ENCODE measurements around the gene RAD51B. TPM values are rescaled to one million over a fixed set of nuclear protein-coding genes. Genes with fewer than 3 reads are reported as not detected.
"Not testable (repeated sequence)": the region's sequence is repeated elsewhere in the genome, so short reads cannot be mapped to it uniquely, and the experiment has no call there.

RAD51B gene
- total RNA-seq, 1 donor from 2014 or later: 17.0 TPM

- DNase-seq (ENCODE audit: low read depth): no peak
These were observed 831.5 kb downstream of the RAD51B start for GRCh38 chr14:68651075-68651474.

DNA sequence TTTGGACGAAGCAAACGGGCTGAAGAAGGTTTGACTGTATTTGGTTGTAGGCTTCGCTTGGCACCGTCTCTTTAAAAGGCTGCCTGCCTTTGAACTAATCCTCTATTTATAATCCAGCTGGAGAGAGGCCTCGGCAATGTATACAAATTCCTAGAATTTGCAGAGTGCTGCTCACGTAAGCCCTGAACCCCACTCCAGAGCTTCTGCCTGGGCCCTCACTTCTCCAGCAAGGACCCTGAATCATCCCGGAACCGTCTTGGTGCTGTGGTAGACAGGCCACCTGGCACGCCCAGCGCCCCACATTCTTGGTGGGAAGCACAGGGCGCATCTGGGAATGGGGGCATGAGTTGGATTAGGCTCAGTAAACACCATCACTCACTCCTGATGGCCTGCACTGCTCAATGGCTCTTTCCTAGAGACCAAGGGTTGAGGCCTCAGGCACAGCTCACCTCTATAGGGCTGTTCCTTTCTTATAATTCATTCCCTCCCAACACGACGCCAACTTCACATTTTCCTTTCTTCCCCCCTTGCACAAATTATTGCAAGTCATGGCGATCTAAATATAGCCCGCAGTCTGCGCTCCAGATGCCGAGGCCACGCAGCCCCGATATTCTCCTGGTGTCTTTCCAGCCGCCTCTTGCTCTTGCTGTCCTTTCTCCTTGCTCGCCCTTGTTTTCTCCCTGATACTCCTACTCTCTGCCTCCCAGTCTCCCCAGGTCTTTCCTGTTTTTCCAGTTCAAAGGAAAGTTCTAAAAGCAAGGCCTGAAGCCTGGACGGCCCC, 832.3 kb downstream of the RAD51B start:
- no peak for DNase-seq (ENCODE audit: low read depth)

DNA sequence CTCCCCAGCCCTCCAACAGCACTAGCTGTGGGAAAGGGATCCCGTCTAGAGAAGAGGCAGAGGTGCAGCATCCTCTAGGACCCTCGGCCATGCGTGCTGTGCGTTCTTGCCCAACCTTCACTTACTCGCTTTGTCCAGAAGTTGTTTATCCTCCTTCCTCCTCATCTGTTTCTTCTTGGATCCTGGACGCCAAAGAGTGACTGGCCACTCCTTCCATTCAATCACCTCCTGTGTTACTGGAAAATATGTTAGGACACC, 832.8 kb downstream of the RAD51B start:
- no peak for DNase-seq (ENCODE audit: low read depth)

DNA sequence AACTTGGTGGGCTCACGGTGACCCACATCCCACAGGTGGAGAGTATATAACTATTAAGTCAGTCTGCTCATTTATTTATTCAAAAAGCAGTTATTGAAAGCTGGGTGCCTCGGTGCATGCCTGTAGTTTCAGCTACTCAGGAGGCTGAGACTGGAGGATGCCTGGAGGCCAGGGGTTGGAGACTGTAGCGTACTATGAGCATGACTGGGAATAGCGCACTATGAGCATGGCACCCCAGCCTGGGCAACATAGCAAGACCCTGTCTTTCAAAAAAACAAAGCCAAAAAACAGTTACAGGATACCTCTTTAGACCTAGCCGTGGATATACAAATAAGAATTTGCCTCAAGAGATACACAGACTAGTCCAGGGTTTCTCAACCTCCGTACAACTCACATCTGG, 833.5 kb downstream of the RAD51B start:
- no peak for DNase-seq (ENCODE audit: low read depth)

DNA sequence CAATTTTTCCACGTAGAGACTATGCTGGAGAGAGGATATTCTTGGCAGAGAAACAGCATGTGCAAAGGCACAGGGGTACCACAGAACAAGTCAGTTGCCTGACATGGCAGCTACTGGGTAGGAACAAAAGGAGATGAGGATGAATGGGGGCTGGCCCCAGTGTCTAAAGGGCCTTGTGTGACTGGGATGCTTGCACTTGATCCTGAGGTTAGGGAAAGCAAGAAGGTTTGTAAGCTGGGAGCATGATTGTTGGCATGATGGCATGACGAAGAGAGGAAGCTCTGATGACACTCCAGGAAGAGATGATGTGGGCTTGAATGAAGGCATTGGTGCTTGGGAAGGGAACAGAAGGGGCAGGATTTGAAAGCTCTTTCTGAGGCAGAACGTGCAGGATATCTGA, 834.2 kb downstream of the RAD51B start:
- DNase-seq (ENCODE audit: low read depth): no peak

DNA sequence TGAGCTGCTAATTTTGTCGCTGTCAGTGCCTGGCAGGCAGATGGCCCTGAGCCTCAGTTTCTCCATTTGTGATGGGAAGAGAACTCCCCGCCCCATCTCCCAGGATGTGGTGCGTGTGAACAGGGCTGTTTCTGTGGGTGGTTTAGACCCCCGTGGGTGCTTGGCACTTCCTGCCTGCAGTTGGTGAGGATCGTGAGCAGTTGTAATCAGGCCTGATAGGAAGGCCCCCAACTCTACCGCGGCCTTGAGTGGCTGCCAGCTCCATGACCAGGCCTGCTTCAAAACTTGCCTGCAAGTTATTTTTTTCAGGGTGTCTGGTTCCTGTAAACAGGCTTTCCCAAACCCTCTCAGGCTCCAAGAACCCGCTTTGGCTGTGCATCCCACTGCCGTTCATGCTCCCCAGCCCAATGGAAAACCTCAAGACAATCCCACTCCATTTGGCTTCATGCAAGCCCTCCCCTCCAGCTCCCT, 834.9 kb downstream of the RAD51B start:
- no peak for DNase-seq (ENCODE audit: low read depth)

GRCh38 chr14:68655021-68655831, 835.6 kb downstream of the RAD51B start:
- DNase-seq (ENCODE audit: low read depth): no peak

DNA sequence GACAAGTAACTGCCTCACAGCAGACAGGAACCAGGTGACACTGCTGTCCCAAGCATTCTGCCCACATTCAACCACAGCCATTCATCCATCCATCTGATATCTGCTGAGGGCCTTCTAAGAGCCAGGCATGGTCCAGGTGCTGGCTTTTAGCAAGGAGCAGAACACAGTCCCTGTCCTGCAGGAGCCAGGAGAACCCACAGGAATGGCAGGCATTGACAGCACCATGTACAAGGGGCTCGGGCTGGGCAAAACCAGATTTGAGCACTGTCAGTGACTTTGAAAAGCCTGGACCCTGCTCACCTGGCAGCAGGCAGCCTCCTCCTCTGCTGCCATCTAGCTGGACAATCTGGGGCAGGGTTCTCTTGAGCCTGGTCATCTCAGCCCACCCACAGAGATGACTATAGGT, 836.3 kb downstream of the RAD51B start:
- DNase-seq (ENCODE audit: low read depth): no peak

GRCh38 chr14:68656452-68656851, 836.9 kb downstream of the RAD51B start:
- no peak for DNase-seq (ENCODE audit: low read depth)

DNA sequence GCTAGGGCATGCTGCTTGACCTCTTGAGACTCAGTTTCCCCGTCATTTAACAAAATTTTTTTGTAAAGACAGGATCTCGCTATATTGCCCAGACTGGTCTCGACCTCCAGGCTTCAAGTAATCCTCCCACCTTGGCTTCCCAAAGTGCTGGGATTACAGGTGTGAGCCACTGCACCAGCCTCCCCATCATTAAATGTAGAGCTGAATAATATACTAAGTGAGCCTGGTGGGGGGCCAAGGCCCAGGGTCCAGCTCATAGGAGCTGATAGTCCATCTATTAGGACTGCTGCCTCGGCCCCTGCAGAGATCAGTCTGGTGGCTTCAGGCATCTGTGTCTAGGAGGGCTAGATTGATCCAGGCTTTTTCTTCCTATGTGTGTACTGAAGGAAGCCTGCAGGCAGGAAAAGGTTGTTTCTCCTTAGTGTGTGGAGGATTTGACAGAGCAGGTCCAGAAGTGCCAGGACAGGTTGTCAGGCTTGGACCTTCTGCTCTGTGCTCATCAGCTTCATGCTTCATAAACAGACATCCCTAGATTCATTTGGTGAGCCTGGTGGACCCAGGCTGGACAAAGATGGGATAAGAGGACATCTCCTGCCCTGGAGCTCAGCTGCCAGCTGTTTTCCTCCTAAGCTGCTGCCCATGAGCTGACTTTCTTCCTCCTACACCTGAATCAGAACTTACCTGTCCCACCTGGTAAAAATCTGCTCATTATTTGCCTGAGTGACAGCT, 837.9 kb downstream of the RAD51B start:
- no peak for DNase-seq (ENCODE audit: low read depth)

- DNase-seq (ENCODE audit: low read depth): no peak
These were observed 838.5 kb downstream of the RAD51B start for GRCh38 chr14:68658029-68658509.

DNA sequence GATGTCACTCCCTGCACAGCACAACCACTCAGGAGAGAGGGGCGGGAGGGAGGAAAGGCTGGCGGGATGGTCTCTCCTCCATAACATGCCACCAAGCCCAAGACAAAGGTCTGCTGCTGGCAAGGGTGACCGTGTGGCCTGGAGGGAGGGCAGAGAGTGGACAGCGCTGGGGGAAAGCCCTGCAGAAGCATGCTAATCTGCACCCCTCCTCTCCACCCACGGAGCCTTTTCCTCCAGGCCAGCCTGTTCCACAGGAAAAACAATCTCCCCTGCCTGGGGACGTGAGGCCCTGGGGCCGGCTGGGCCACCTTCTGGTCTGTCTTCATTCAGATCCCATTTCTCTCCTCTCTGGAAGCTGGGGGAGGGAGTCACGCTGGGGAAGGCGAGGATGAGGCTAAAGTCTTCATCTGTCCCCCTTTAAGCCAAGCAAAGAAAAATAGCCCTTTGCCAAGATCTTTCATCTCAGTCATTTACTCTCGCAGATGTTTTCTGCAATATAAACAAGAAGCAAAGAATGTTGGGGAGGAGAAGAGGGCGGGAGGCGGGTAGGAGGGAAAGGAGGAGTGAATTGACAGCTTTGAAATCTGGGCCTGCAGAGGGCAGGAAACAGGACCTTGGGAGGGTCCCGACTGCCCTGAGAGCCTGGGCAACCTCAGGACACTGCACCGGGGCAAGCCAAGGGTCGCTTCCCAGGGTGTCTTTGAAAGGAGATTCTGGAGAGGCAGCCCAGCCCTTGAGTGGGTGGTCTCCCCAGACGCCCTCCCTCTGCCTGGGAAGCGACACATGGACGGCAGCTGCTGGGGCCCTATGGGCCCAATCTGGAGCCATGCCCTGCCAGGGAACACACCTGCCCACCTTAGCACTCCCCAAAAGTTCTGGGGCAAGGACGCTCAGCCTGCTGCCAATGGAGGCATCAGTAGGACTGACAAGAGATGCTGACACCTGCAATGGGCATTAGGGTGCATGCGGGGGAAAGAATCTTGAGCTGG, 839.7 kb downstream of the RAD51B start:
- DNase-seq (ENCODE audit: low read depth): no peak

- no peak for DNase-seq (ENCODE audit: low read depth)
These were observed 840.9 kb downstream of the RAD51B start for GRCh38 chr14:68660495-68660894.

GRCh38 chr14:68661226-68662225, 841.9 kb downstream of the RAD51B start:
- DNase-seq (ENCODE audit: low read depth): no peak

- DNase-seq (ENCODE audit: low read depth): no peak
These were observed 842.8 kb downstream of the RAD51B start for GRCh38 chr14:68662392-68662791.

- not testable (repeated sequence) for DNase-seq (ENCODE audit: low read depth)
These were observed 843.2 kb downstream of the RAD51B start for GRCh38 chr14:68662826-68663225.

GRCh38 chr14:68663385-68664076, 844.0 kb downstream of the RAD51B start:
- no peak for DNase-seq (ENCODE audit: low read depth)

DNA sequence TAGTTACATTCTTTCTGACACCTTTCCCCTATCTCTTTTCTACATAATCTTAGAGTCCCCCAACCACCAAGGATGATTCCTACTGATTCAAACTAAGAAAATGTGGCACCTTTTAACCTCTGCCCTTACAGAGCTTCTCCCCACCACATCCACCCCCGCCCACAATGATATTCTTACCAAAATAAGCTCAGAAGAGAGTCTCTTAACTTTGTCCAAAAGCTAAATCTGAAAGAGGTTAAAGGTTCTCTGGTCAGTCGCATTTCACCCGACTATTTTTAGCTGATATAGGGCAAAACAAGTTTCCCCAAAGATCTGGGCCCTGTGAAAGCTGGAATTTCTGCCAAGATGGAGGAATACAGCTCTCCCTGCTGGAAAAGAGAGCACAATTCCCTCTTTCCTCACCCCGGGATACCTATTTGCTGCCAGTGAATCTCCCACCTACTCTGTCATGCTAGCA, 844.7 kb downstream of the RAD51B start:
- DNase-seq (ENCODE audit: low read depth): no peak

DNA sequence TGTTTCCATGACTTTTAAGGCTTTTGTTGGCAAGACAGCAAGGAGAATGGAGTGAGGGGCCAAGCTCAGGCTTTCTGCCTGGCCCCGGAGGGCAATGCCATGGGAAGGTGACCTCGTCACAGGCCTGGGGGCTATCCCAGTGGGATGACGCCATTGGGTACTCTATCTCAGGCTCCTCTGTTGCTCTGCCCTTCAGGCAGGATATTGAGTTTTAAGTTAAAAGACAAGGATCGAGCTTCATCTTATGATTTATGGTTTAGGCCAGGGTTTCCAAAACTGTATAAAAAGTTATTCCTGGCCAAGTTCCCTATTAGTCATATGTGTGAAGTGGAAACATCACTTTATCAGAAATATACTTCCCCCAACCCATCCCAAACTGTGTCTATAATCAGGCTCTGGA, 845.6 kb downstream of the RAD51B start:
- DNase-seq (ENCODE audit: low read depth): no peak
